ENCODE data around the gene WWC2.
"Not testable (repeated sequence)": the region's sequence is repeated elsewhere in the genome, so short reads cannot be mapped to it uniquely, and the experiment has no call there.

Gene WWC2

DNA sequence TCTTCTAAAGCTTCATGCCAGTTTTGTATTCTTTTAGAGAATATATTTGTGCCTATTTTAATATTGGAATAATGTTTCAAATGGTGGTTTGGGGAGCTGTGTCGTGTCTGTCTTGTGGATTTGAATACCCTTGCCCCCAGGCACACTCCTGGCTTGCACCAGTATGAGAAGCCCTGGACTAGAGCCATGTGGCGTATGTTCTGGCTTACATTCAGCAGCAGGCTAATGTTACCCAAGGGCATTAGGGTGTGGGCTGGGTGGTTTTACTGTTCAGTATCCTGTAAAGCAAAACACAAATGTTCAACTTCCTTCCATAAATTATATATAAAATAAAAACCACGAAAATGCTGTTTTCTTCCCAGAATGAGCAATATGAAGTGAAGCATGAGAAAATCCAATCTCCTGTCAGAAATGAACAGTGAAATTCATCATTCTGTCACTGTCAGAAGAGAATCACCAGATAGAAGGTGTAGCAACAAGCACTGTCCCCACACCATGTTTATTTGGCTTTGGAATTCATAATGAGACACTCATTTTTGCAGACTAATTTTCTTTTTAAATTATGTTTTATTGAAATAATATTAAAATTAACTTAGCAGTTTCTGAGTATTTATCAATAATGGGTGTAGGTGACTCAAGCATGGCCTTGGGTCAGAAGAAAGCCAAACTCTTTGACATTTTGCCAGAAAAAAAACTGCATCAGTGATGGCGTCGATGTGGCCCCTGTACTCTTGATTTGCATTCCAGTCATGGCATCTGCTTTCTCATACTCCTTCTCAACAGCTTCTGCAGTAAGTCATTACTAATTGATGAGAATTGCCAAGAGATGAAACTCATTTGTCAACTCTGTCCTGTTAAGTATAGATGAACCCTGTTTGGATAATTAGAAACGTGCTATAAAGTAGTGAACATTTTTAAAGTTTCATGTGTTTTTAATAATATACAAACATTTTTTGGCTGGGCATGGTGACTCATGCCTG lies 43.8 kb downstream of the WWC2 start:
- no peak for DNase-seq (ENCODE audit: low read depth in 2 of 2)

DNA sequence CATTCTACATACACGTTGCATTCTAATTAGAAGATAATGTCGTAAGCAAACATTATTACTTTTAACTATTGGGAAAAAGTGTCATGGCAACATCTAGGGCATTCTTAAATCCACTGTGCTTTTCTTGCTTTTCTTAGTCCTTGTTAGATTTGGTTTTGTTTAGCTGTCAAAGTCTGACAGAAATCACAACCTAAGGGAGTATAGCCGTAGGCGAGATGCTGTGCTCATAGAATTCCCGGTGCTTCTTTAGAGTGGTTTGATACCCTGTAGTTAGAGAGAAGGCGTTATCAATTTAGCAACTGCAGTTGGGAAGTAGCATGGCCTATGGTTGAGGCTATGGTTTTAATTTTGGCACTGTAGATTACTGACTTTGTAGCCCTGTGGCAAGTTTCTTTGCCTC lies 45.7 kb downstream of the WWC2 start:
- no peak for DNase-seq (ENCODE audit: low read depth in 2 of 2)

DNA sequence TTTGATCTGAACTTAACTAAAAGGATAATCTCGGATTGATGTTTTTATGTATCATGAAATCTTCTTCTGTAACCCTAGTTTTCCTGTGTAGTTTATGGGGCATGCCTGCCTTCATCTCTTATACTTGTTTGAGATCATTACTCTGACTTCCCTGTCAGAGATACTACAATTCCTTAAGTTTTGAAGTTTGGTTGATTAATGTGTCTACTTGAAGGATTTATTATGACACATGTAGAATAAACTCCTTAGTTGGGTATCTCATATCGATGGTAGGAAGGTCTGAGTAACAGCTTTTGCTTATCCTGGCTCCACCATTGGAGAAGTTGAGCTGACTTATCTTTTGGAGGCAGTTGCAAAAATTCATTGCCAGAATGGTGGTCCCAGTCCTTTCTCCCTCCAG lies 46.7 kb downstream of the WWC2 start:
- DNase-seq (ENCODE audit: low read depth in 2 of 2): no peak

DNA sequence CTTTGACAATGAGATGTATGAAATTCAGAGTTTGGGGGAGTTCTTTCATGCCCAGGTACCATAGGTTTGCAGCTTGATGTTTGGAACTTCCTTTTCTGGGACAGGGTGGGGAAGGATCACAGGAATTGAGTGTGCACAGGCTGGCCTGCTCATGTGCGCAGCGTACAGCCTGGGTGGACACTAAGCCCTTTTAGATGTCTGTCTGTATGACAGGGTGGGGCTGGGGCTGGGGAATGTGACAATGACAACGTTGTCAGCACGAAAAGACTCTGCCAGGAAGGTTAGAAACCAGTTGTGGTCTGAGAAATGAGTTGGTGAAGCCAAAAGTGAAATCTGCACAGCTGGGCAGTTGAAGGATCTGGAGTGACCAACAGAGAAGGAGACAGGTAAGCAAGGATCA lies 47.4 kb downstream of the WWC2 start:
- no peak for DNase-seq (ENCODE audit: low read depth in 2 of 2)

DNA sequence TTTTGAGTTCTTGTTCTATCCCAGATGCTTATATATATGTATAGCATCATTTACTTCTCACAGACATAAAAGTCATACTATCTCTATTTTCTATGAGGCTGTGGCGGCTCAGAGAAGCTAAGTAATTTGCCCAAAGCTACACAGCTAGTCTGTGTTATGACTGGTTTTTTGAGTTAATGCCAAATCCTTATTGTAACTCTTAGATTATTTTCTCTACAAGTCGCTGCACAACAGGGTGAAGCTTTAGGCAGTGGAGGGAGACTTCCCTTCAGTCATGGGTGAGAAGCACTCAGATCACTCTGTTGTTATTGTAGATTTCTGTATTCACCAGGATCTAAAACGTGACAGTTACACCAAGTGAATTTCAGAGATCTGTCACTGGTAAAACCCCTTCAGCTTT lies 48.1 kb downstream of the WWC2 start:
- DNase-seq (ENCODE audit: low read depth in 2 of 2): no peak

DNA sequence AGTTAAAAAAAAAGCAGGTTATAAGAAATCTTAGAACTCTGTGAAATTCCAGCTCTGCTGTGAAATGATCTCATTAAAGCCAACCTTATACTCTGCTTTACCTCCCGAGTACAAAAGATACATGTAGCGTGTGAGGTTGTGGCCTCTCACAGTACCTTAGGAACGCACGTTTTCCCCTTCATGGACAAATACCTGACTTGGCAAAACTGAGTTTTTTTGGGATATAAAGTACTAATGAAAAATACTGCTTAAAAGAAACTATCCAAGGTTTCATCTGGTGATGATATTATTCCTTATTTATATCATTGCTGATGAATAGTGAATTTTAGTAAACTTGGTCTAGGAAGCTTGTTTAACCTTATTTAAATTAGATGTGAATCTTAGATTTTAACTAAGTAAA lies 48.9 kb downstream of the WWC2 start:
- DNase-seq (ENCODE audit: low read depth in 2 of 2): no peak

DNA sequence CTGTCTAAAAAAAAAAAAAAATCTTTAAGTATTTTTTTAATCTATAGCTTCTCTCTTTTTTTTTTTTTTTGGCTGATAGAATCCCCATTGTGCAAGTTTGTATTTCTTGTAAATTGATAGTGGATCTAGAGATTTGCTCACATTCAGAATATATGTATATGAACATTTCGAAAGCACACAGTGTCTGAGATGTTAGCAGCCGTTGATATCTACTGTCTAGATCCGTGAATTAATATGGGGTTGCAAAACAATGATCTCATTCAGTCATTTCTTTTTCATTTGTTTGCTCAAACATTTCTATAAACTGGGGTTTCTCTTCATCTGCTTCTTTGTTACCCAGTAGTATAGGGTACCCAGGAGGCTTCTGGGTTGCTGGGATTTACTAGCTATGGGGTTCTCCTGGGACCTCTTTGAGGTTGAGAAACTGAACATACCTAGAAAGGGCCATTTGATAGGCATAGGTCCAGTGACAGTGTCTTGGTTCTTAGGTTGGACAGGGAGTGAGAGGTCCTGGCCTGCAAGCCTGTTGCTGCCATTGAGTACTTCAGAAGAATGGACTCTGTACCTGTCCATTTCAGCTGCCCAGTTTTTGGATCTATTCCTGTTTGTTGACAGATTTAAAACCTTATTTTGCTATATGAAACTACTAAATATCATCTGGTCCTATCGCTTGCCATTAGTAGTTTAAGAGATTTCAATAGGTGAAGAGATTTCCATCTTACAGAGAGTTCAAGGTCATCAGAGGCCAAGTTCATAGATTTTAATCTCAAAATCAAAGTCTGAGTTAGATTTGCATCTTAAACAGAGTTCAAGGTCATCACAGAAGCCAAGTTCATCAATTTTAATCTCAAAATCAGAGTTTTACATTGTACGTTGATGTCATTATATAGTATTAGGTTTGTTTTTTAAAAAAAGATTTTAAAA lies 50.8 kb downstream of the WWC2 start:
- no peak for DNase-seq (ENCODE audit: low read depth in 2 of 2)

DNA sequence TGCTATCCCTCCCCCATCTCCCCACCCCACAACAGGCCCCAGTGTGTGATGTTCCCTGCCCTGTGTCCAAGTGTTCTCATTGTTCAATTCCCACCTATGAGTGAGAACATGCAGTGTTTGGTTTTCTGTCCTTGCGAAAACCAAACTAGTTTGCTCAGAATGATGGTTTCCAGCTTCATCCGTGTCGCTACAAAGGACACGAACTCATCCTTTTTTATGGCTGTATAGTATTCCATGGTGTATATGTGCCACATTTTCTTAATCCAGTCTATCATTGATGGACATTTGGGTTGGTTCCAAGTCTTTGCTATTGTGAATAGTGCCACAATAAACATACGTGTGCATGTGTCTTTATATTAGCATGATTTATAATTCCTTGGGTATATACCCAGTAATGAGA lies 51.6 kb downstream of the WWC2 start:
- not testable (repeated sequence) for DNase-seq (ENCODE audit: low read depth in 2 of 2)

DNA sequence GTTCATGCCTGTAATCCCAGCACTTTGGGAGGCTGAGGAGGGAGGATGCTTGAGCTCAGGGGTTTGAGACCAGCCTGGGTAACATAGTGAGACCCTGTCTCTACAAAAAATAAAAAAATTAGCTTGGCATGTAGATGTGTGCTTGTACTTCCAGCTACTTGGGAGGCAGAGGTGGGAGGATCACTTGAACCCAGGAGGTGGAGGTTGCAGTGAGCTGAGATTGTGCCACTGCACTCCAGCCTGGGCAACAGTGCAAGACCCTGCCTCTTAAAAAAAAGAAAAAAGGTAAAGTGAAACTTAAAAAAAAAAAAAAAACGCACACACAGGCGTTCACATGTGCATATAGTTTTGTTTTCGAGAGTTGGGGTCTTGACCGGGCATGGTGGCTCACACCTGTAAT lies 53.2 kb downstream of the WWC2 start:
- DNase-seq (ENCODE audit: low read depth in 2 of 2): not testable (repeated sequence)

DNA sequence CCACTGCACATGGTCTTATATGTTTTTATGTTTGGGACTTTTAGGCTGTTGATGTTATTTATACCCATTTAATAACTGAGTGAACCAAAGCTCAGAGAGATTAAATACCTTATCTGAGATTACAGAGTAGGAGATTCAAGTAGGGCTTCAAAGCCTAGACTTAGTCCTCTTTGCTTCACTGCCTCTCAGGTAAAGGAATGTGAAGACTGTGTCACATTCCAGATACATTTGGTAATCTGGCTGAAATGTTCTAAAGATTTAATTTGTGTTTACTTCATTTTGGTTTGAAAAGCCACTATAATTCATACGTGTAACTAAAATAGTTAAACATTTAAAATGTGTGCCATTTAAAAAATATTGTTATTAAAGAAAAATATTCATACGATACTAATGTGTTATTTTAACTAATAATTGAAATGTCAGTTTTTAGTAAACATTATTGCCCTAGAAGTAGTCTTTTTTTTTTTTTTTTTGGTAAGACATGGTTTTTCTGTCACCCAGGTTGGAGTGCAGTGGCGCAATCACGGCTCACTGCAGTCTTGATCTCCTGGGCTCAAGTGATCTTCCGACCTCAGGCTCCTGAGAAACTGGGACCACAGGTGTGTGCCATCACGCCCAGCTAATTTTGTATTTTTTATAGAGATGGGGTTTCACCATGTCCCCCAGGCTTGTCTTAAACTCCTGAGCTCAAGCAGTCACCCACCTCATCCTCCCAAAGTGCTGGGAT lies 54.3 kb downstream of the WWC2 start:
- no peak for DNase-seq (ENCODE audit: low read depth in 2 of 2)

DNA sequence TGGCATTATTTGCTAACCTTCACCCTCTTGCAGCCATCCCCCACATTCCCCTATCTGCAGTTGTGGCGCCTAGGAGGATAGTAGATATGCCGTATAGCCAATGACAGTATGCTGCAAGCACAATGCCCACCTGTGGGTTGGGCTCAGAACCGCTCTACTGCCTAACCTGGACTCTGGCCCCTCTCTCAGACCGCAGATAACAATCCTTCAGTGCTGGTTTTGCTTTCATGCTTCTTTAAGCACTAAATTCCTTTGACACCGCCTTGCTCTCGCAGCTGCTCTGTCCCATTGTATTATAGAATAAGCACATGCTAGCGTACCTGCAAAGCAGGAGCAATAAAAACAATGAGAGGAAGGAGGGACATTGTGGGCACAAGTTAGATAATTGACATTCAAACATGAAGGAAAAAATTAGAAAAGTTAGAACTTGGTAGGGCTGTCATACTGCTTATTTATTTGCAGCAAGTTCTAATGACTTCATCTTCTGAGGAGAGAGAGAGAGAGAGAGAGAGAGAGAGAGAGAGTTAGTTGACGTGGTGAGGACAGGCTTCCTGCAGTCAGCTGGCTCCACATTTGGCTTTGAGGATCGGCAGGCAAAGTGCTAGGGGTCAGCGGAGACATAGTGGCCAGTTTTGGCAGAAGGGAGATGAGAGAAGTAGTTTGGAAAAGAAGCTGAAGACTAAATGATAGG lies 55.8 kb downstream of the WWC2 start:
- no peak for DNase-seq (ENCODE audit: low read depth in 2 of 2)

DNA sequence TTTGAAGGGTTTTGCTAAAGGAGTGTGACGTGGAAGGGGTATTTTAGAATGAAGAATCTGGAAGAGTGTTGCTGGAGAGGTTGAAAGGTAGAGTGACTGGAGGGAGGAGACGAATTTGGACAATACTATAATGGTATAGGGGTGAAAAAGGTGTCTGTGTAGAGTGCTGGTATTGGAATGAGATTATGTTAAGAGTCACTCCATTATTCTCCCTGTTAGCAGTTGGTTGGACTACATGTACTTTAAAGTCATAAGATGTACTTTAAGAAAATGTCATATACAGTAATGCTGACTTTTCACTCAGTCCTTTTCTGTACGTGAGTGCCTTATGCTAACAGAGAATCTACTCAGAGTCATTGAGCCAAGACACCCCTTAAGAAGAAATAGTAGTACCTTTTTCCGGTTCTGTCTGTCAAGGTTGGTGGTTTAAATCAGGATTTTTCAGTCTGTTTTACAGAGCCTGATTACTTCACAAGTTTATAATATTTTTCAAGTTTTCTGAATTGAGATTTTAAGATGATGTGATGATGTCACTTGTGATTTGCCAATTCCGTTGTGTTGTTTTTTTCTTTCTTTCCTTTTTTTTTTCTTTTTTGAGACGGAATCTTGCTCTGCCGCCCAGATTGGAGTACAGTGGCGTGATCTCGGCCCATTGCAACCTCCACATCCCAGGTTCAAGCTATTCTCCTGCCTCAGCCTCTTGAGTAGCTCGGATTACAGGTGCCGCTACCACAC lies 56.6 kb downstream of the WWC2 start:
- DNase-seq (ENCODE audit: low read depth in 2 of 2): no peak

DNA sequence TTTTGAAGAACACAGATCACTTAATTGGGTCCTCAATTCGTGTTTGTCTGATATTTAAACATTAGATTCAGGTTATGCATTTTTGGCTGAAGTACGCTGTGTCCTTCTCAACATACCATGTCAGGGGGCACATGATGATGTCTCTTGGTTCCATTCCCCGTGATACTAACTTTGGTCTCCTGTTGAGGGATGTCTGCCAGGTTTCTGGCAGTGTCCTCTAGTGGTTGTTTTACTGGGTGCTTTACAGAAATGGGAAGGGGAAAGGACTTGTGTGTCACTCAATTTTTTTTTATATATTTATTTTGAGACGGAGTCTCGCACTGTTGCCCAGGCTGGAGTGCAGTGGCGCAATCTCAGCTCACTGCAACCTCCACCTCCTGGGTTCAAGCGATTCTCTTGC lies 58.2 kb downstream of the WWC2 start:
- no peak for DNase-seq (ENCODE audit: low read depth in 2 of 2)

DNA sequence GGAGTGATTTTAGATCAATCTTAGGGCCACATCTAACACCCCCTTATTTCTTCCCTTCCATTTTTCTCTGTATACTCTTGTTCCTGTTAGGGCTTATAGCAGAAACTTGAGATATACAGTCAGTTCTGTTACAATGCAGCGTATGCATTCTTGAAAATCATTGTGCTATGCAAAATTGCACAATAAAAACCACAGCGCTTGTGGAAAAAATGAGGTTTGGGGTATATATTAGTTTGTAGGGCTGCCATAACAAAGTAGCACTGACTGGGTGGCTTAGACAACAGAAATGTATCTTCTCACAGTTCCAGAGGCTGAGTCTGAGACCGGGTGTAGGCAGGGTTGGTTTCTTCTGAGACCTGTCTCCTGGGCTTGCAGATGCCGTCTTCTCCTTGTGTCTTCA lies 59.0 kb downstream of the WWC2 start:
- no peak for DNase-seq (ENCODE audit: low read depth in 2 of 2)

DNA sequence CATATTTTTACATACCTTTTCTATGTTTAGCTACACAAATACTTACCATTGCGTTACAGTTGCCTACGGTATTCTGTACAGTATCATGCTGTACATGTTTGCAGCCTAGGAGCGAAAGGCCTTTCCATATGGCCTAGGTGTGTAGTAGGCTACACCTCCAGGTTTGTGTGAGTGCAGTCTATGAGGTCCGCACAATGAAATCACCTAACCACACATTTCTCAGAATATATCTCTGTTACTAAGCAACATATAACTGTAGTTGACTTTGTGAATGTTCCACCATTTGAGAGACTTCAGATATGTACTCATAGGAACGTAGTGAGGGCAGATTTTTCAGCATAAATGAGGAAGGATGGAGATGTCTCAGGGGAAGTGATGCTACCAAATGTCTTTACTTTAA lies 62.6 kb downstream of the WWC2 start:
- no peak for DNase-seq (ENCODE audit: low read depth in 2 of 2)

DNA sequence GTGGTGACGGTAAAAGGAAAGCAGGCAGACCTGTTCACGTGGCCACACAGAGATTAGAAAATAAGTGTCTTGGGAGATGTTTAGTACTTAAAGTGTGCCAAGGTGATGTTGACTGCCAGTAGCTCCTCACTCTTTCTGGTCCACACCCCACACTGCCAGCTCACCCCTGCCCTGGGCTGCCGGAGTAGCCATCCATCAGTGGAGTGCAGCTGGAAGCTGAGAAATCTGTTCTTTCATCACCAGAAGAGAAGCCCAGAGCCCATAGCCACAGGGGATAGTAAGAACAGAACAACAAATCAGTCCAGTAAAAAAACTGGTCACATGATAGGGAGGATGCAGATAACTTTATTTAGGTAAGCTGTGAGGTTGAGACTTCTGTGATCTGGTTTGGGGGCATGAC lies 64.1 kb downstream of the WWC2 start:
- DNase-seq (ENCODE audit: low read depth in 2 of 2): no peak

DNA sequence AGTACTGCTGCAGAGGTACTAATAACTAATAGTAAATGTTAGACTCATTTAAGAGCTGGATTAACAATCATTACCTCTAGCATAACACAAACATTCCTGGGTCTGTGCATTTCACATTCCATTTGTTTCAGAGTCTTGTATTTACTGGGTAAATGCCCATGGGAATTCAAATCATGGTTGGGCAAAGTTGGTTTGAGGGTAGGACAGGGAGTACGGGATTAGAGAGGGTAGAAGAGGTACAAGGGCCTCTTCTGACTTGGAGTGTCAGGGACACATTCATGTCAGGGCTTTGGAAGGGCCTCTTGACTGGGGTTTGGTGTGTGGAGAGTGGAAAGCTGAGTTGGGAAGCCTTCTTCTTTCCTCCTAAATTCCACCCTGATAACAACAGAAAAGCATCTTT lies 65.9 kb downstream of the WWC2 start:
- no peak for DNase-seq (ENCODE audit: low read depth in 2 of 2)

DNA sequence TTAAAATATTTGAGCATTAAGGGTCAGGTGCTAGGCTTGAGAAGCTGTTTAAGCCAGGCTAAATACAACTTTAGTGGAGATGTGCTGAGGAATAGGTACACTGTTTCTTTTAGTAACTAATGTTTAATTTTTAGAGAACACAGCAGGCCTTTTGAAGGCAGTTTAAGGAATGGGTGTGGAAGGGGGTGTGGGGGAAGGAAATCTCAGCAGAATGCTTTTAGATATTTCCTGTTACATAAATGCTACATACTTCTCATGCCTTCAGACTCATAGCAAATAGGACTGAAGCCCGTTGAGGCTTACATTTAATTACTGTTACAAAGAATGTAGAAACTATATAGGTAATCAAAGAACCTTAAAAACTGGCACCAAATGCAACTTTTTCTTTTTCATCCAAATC lies 66.3 kb downstream of the WWC2 start:
- DNase-seq (ENCODE audit: low read depth in 2 of 2): no peak

DNA sequence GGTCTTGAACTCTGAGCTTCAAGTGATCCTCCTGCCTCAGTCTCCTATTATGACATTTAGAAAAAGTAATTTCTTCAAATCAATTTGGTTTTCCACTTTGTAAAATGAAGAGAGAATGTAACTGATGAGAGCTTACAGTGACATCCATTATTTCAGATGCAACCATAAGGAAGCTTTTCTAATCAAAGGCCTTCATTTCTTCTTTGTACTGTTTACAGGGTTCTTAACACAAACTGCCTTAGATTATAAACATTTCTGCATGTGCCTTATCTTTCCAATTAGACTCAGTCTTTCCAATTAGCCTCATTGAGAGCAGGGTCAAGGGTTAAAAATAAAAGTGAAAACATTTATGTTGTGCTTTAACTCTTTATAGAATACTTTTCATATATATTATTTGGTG lies 71.8 kb downstream of the WWC2 start:
- DNase-seq (ENCODE audit: low read depth in 2 of 2): no peak

DNA sequence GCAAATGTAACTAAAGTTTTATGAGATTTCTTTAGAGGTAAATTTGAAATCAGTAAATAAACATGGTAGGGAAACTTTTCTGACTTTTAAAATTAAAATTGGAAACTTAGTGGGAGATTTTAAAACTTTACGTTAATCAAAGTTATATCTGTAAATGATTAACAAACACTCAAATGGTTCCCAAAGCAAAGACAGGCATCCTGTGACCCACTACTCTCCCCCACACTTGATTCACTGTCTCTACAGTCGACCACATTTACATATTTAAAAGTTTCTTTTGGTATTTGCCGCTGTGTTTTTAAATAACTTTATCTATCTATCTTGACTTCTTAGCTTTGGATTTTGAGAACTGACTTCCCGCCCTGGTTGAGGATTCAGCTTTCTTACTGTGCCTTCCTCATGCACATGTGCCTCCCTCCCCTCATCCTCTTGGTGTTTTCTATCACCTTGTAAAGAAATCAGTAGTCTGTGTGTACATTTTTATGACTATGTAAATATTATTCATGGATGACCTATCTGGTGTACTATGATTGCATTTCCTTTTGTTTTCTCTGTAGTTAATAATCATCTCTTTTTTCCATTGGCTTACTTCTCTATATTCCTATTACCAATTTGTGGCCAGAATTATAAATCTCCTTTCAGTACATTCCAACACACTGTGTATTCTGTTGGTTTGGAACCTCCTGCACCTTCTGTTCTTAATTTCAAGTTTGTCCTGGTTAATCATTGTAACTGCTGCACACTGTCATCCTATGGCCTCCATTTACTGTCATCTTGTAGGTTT lies 72.6 kb downstream of the WWC2 start:
- no peak for DNase-seq (ENCODE audit: low read depth in 2 of 2)
